Measurements from ENCODE around the gene SORCS2.

DNA sequence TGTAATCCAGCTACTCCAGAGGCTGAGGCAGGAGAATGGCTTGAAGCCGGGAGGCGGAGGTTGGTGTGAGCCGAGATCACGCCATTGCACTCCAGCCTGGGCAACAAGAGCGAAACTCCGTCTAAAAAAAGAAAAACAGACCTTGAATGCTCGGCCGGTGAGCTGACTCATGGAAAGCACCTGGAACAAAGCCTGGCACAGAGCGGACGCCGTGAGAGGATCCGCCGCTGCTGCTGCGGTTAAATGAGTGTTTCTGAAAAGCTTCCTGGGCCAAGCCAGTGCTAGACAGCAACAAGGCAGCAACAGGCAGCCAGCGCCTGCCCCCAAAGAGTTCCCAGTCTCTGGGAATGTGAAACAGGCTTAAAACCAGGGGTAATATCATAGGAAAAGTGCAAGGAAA is 560.9 kb downstream of the SORCS2 start:
- no peak for TF ChIP-seq EP300 (IDR thresholded peaks at IDR 0.05)
- TF ChIP-seq, protein P1, sequence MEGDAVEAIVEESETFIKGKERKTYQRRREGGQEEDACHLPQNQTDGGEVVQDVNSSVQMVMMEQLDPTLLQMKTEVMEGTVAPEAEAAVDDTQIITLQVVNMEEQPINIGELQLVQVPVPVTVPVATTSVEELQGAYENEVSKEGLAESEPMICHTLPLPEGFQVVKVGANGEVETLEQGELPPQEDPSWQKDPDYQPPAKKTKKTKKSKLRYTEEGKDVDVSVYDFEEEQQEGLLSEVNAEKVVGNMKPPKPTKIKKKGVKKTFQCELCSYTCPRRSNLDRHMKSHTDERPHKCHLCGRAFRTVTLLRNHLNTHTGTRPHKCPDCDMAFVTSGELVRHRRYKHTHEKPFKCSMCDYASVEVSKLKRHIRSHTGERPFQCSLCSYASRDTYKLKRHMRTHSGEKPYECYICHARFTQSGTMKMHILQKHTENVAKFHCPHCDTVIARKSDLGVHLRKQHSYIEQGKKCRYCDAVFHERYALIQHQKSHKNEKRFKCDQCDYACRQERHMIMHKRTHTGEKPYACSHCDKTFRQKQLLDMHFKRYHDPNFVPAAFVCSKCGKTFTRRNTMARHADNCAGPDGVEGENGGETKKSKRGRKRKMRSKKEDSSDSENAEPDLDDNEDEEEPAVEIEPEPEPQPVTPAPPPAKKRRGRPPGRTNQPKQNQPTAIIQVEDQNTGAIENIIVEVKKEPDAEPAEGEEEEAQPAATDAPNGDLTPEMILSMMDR (IDR thresholded peaks at IDR 0.05), result no peak
